Panc1 (cell line): ENCODE results near the gene METTL16. TPM values are rescaled to one million over a fixed set of nuclear protein-coding genes. Genes with fewer than 3 reads are reported as not detected.
"Not testable (repeated sequence)": the region's sequence is repeated elsewhere in the genome, so short reads cannot be mapped to it uniquely, and the experiment has no call there.

Experiments used
- ATAC-seq: fragments of 200-7000 bp; cut with Tn5 transposase; 2 replicates; pipeline ENCODE4 v1.9.1; 2020; ENCODE audit warnings: mild to moderate bottlenecking, moderate library complexity
- BruUV-seq: library from RNA; stranded (reverse); fragments of 400-500 nt; replicated peaks from 2 replicates; lab custom pipeline; 2021; lab: Mats Ljungman, UMichigan
- CTCF ChIA-PET: fragments of 300-600 bp; sonication (Branson Sonifier 250); formaldehyde crosslinking; loops from one replicate; lab custom pipeline; 2022; ENCODE audit warnings: antibody characterized with exemption; lab: Charles Lee
- POLR2A ChIA-PET: fragments of 300-600 bp; sonication (Branson Sonifier 250); formaldehyde crosslinking; loops from one replicate; lab custom pipeline; 2022; ENCODE audit warnings: antibody characterized with exemption; lab: Charles Lee
- DNase-seq: peaks from one replicate; pipeline ENCODE4 v3.0.0-alpha.2; 2010; ENCODE audit warnings: low read depth, low spot score
- H3K27ac ChIP-seq: 2 replicates; pipeline ENCODE4 v1.5.1; 2011; ENCODE audit warnings: mild to moderate bottlenecking, low read length, inconsistent platforms
- H3K27me3 ChIP-seq: fragments of 200-500 bp; sonication (Bioruptor generic); 2 replicates; pipeline ENCODE4 v1.6.0; 2014; ENCODE audit warnings: low read length, inconsistent platforms; ENCODE audit not compliant: control insufficient read depth, insufficient read depth
- H3K36me3 ChIP-seq: fragments of 200-500 bp; sonication (Bioruptor generic); 2 replicates; pipeline ENCODE4 v1.5.1; 2014; ENCODE audit warnings: inconsistent platforms, mild to moderate bottlenecking, low read length, moderate library complexity; ENCODE audit not compliant: control insufficient read depth, insufficient read depth
- H3K4me1 ChIP-seq: 2 replicates; pipeline ENCODE4 v1.5.1; 2011; ENCODE audit warnings: inconsistent platforms, mild to moderate bottlenecking, low read length, moderate library complexity; ENCODE audit not compliant: control insufficient read depth, insufficient read depth
- H3K4me3 ChIP-seq, 2 experiments: 2 replicates each; pipeline ENCODE4 v1.5.1; 2011 to 2012; ENCODE audit warnings: low read depth in 2 of 2, low read length in 2 of 2, mild to moderate bottlenecking in 2 of 2, inconsistent platforms in 1 of 2, moderate library complexity in 1 of 2
- H3K9me3 ChIP-seq: fragments of 200-500 bp; sonication (Bioruptor generic); 2 replicates; pipeline ENCODE4 v1.5.1; 2014; ENCODE audit warnings: low read depth, mild to moderate bottlenecking, inconsistent platforms, low read length, moderate library complexity; ENCODE audit not compliant: control insufficient read depth, insufficient read depth
- POLR2AphosphoS5 ChIP-seq: IDR thresholded peaks from 2 replicates; pipeline ENCODE4 v1.6.1; 2012; ENCODE audit warnings: mild to moderate bottlenecking, low read depth, low read length, moderate library complexity
- SIN3A ChIP-seq: IDR thresholded peaks from 2 replicates; pipeline ENCODE4 v1.6.1; 2012; ENCODE audit warnings: low read depth, mild to moderate bottlenecking, low read length, moderate library complexity, borderline replicate concordance; ENCODE audit not compliant: insufficient read depth
- TCF7L2 ChIP-seq: IDR thresholded peaks from 2 replicates; pipeline ENCODE4 v1.6.1; 2011; ENCODE audit warnings: mild to moderate bottlenecking, low read depth, low read length, inconsistent platforms
- in situ Hi-C: cut with HindIII; loops from 2 replicates; pipeline ENCODE4 v1.10.0; 2016; ENCODE audit warnings: low sequenced_read_pairs, low pct_unique_long_range_greater_than_20kb
- intact Hi-C: fragments of 100-400 bp; cut with micrococcal nuclease; formaldehyde crosslinking; loops from one replicate; pipeline ENCODE4 v1.10.0; 2022; ENCODE audit not compliant: unreplicated experiment
- total RNA-seq: library from RNA; stranded (reverse); gene quantifications from one replicate; pipeline ENCODE4 v1.2.1, GENCODE V29; 2021; ENCODE audit not compliant: unreplicated experiment
- TF ChIP-seq, protein P1 (sequence below): fragments of 450-650 bp; IDR thresholded peaks from 2 replicates; pipeline ENCODE4 v1.5.1; 2017; ENCODE audit warnings: mild to moderate bottlenecking
- TF ChIP-seq, protein P2 (sequence below), 2 experiments: IDR thresholded peaks; 2 replicates each; pipeline ENCODE4 v1.6.1; 2011 to 2012; ENCODE audit warnings: low read depth in 2 of 2, control low read depth in 1 of 2, low read length in 1 of 2, mild to moderate bottlenecking in 1 of 2, moderate library complexity in 1 of 2; ENCODE audit not compliant: insufficient read depth in 1 of 2

METTL16 gene
- total RNA-seq, 1 experiment from 2014 or later, result 34.7 TPM

DNA sequence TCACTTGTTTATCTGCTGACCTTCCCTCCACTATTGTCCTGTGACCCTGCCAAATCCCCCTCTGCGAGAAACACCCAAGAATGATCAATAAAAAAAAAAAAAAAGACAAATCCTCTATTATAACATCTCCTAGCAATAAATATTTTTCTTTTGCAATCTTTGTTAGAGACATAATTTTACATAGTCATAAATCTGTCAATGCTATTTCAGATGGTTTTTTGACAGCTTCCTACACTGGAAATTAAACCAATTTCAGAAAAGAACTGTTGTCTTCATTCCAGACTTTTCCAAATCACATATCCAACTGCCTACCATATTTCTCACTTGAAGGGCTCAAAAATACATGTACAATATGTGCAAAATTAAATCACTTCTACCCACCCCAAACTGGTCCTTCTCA lies 3.7 kb downstream of the METTL16 start:
- intact Hi-C loops (no loop called here), in situ Hi-C loops (no loop called here)
- DNase-seq (no peak), ATAC-seq (no peak)
- ChIA-PET CTCF (no interaction called here), POLR2A (no interaction called here)
- peaks cover 11% of the 10 kb centered on the region; the same call in 1 of the 2 replicates for H3K36me3 ChIP-seq
- H3K9me3 ChIP-seq, result no peaks in the 10 kb centered on the region
- TF ChIP-seq POLR2AphosphoS5 (no peak), TCF7L2 (no peak), SIN3A (no peak)
- TF ChIP-seq, protein P1, sequence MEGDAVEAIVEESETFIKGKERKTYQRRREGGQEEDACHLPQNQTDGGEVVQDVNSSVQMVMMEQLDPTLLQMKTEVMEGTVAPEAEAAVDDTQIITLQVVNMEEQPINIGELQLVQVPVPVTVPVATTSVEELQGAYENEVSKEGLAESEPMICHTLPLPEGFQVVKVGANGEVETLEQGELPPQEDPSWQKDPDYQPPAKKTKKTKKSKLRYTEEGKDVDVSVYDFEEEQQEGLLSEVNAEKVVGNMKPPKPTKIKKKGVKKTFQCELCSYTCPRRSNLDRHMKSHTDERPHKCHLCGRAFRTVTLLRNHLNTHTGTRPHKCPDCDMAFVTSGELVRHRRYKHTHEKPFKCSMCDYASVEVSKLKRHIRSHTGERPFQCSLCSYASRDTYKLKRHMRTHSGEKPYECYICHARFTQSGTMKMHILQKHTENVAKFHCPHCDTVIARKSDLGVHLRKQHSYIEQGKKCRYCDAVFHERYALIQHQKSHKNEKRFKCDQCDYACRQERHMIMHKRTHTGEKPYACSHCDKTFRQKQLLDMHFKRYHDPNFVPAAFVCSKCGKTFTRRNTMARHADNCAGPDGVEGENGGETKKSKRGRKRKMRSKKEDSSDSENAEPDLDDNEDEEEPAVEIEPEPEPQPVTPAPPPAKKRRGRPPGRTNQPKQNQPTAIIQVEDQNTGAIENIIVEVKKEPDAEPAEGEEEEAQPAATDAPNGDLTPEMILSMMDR, result no peak
- TF ChIP-seq, protein P2, sequence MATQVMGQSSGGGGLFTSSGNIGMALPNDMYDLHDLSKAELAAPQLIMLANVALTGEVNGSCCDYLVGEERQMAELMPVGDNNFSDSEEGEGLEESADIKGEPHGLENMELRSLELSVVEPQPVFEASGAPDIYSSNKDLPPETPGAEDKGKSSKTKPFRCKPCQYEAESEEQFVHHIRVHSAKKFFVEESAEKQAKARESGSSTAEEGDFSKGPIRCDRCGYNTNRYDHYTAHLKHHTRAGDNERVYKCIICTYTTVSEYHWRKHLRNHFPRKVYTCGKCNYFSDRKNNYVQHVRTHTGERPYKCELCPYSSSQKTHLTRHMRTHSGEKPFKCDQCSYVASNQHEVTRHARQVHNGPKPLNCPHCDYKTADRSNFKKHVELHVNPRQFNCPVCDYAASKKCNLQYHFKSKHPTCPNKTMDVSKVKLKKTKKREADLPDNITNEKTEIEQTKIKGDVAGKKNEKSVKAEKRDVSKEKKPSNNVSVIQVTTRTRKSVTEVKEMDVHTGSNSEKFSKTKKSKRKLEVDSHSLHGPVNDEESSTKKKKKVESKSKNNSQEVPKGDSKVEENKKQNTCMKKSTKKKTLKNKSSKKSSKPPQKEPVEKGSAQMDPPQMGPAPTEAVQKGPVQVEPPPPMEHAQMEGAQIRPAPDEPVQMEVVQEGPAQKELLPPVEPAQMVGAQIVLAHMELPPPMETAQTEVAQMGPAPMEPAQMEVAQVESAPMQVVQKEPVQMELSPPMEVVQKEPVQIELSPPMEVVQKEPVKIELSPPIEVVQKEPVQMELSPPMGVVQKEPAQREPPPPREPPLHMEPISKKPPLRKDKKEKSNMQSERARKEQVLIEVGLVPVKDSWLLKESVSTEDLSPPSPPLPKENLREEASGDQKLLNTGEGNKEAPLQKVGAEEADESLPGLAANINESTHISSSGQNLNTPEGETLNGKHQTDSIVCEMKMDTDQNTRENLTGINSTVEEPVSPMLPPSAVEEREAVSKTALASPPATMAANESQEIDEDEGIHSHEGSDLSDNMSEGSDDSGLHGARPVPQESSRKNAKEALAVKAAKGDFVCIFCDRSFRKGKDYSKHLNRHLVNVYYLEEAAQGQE (IDR thresholded peaks at IDR 0.05; ENCODE audit: insufficient read depth in 1 of 2, low read depth in 2 of 2, low read length in 1 of 2), result no peak
- H3K27me3 ChIP-seq, result no peaks in the 10 kb centered on the region
- H3K27ac ChIP-seq, result no peak overlapping the region
- no TSS peak for BruUV-seq
- no peaks in the 10 kb centered on the region for H3K4me1 ChIP-seq
- no peak overlapping the region for H3K4me3 ChIP-seq

DNA sequence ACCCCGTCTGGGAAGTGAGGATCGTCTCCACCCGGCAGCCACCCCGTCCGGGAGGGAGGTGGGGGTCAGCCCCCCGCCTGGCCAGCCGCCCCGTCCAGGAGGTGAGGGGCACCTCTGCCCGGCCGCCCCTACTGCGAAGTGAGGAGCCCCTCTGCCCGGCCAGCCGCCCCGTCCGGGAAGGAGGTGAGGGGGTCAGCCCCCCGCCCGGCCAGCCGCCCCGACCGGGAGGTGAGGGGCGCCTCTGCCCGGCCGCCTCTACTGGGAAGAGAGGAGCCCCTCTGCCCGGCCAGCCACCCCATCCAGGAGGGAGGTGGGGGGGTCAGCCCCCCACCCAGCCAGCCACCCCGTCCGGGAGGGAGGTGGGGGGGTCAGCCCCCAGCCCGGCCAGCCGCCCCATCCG lies 4.7 kb downstream of the METTL16 start:
- CTCF ChIA-PET, ATAC-seq, H3K9me3 ChIP-seq, H3K4me3 ChIP-seq, H3K27ac ChIP-seq, intact Hi-C loops, H3K4me1 ChIP-seq, in situ Hi-C loops, H3K27me3 ChIP-seq, DNase-seq, BruUV-seq, POLR2A ChIA-PET: not testable (repeated sequence)
- peaks cover 11% of the 10 kb centered on the region; the same call in 1 of the 2 replicates for H3K36me3 ChIP-seq

DNA sequence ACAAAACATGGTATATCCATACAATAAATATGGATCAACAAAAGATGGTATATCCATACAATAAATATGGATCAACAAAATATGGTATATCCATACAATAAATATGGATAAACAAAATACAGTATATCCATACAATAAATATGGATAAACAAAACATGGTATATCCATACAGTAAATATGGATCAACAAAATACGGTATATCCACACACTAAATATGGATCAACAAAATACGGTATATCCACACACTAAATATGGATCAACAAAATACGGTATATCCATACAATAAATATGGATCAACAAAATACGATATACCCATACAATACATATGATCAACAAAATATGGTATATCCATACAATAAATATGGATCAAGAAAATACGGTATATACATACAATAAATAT lies 8.1 kb downstream of the METTL16 start:
- CTCF ChIA-PET, result no interaction called here
- POLR2A ChIA-PET, result no interaction called here
- Histone ChIP-seq H3K27ac (no peak overlapping the region), H3K36me3 (no peaks in the 10 kb centered on the region), H3K4me1 (no peaks in the 10 kb centered on the region), H3K4me3 (no peak overlapping the region), H3K9me3 (no peaks in the 10 kb centered on the region), H3K27me3 (no peaks in the 10 kb centered on the region)
- intact Hi-C loops (no loop called here), in situ Hi-C loops (no loop called here)
- ATAC-seq, result no peak
- no TSS peak for BruUV-seq
- no peak for TF ChIP-seq SIN3A
- TF ChIP-seq, protein P1, result no peak
- TF ChIP-seq POLR2AphosphoS5, result no peak
- no peak for DNase-seq
